ENCODE results near the gene SLC25A15. TPM values are rescaled to one million over a fixed set of nuclear protein-coding genes. Genes with fewer than 3 reads are reported as not detected.

Gene SLC25A15
- total RNA-seq, 6 experiments from 2014 or later, result 10.7 to 13.7 (median 12.1) TPM

DNA sequence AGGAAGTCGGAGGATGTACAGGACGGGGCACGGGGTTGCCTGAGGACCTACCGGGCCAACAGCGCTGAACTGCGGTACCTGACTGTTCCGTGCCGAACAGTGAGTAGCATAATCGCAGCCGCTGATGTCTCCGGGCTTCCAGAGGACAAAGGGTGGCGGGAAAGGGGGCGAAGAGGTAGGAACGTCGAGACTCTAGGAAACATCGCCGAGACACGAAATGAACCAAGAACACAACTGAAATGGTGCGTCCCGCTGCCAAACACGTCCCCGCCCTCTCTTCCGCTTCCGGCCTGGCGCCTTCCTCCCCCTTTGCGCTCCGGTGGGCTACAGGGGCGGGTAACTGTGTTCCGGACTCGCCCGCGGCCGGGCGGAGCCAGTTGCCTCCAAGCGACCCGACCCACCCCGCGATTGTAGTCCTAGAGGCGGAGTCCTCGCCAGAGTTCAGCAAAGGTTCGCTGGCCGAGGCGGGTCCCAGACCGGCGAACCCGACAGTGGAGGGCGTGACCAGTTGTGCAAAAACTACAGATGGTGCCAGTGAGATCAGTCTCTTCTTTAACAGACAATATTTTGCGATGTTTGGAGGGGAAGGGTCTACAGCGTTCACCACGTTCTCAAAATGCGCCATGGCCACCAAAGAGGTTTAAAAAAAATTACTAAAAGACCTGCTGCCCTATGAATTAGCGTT, 18.3 kb upstream of the SLC25A15 start, which contains the start of gene MRPS31:
Gene MRPS31, minus strand, starts transcription at position 257 of the 685 bp plus-strand sequence. Its CDS starts 54 bp downstream, at position 203.
- Mint-ChIP-seq H3K4me3 (peak within 1 kb of the TSS; percentile 100), H3K27me3 (ENCODE audit: insufficient read depth) (peaks cover 1% of the 10 kb centered on the region; the same call in 1 of the 2 replicates), H3K4me1 (ENCODE audit: low read depth) (peaks cover 11% of the 10 kb centered on the region), H3K36me3 (ENCODE audit: low read depth) (no peaks in the 10 kb centered on the region), H3K27ac (peak within 1 kb of the TSS; percentile 96), H3K9me3 (no peaks in the 10 kb centered on the region)
- DNase-seq, result peak; percentile 94
- TF ChIP-seq, protein P1, sequence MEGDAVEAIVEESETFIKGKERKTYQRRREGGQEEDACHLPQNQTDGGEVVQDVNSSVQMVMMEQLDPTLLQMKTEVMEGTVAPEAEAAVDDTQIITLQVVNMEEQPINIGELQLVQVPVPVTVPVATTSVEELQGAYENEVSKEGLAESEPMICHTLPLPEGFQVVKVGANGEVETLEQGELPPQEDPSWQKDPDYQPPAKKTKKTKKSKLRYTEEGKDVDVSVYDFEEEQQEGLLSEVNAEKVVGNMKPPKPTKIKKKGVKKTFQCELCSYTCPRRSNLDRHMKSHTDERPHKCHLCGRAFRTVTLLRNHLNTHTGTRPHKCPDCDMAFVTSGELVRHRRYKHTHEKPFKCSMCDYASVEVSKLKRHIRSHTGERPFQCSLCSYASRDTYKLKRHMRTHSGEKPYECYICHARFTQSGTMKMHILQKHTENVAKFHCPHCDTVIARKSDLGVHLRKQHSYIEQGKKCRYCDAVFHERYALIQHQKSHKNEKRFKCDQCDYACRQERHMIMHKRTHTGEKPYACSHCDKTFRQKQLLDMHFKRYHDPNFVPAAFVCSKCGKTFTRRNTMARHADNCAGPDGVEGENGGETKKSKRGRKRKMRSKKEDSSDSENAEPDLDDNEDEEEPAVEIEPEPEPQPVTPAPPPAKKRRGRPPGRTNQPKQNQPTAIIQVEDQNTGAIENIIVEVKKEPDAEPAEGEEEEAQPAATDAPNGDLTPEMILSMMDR (IDR thresholded peaks at IDR 0.05), result peak; percentile 21; the same call in 1 of the 2 replicates

DNA sequence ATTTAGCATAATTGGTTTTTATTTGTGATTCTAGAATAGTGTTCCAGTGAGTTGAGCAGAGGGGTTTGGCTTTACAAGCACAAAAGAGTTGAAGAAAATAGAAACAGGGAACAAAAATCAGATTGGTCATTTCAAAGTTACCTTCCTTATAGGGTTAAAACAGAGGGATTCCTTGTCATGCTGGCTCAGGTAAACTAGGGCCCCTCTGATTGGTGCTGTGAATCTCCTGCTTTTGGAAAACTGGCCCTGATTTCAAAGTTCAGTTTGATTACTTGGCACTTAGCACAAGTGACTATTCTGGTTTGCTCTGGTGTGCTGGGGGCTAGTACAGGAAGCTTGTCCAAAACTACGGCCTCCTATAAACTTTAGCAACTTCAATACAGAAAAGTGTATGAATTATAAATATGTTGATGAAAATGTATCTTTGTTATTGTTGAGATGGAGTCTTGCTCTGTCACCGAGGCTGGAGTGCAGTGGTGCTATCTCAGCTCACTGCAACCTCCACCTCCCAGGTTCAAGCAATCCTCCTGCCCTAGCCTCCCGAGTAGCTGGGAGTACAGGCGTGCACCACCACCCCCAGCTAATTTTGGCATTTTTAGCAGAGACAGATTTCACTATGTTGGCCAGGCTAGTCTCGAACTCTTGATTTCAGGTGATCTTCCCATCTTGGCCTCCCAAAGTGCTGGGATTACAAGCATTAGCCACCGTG, 16.5 kb upstream of the SLC25A15 start:
- Mint-ChIP-seq H3K36me3 (ENCODE audit: low read depth) (no peaks in the 10 kb centered on the region), H3K9me3 (no peaks in the 10 kb centered on the region), H3K27ac (no peak overlapping the region), H3K4me1 (ENCODE audit: low read depth) (peaks cover 29% of the 10 kb centered on the region), H3K4me3 (no peak overlapping the region; the same call in 1 of the 2 replicates), H3K27me3 (ENCODE audit: insufficient read depth) (peaks cover 1% of the 10 kb centered on the region; the same call in 1 of the 2 replicates)
- DNase-seq, result no peak
- TF ChIP-seq, protein P1 (IDR thresholded peaks at IDR 0.05), result no peak

DNA sequence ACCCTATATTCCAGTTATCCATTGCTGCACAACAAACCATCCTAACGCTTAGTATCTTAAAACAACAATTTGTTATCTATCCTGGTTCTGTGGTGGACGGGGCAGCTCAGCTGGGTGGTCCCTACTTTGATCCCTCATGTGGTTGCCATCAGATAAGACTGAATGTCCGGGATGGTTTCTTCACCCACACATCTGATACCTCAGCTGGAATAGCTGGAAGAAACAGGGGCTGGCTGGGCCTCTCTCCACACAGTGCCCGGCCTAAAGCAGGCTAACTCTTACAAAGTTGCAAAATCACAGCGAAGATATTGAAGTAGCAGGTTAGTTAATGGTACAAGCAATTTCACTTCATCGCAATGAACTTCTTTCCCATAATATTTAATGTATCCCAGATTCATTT, 14.7 kb upstream of the SLC25A15 start:
- H3K9me3 Mint-ChIP-seq, result no peaks in the 10 kb centered on the region
- no peak overlapping the region for H3K27ac Mint-ChIP-seq
- TF ChIP-seq, protein P1 (IDR thresholded peaks at IDR 0.05), result no peak
- H3K4me1 Mint-ChIP-seq (ENCODE audit: low read depth), result peaks cover 34% of the 10 kb centered on the region
- H3K4me3 Mint-ChIP-seq, result no peak overlapping the region
- H3K27me3 Mint-ChIP-seq (ENCODE audit: insufficient read depth), result peaks cover 1% of the 10 kb centered on the region; the same call in 1 of the 2 replicates
- no peak for DNase-seq
- no peaks in the 10 kb centered on the region for H3K36me3 Mint-ChIP-seq (ENCODE audit: low read depth)

DNA sequence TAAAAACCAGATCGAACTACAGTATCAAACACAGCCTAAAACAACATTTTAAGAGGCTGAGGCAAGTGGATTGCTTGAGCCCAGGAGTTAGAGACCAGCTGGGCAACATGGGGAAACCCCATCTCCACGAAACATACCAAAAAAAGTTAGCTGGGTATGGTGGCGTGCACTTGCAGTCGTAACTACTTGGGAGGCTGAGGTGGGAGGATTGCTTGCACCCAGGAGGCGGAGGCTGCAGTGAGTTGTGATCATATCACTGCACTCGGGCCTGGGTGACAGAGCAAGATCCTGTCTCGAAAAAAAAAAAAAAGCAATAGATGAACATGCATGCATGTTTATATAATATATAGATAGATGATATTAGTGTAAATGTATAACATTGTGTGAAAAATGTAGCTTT, 13.2 kb upstream of the SLC25A15 start:
- peaks cover 26% of the 10 kb centered on the region for H3K4me1 Mint-ChIP-seq (ENCODE audit: low read depth)
- H3K27me3 Mint-ChIP-seq (ENCODE audit: insufficient read depth), result peaks cover 1% of the 10 kb centered on the region; the same call in 1 of the 2 replicates
- H3K27ac Mint-ChIP-seq, result peak overlapping the region; percentile 82; the same call in 1 of the 2 replicates
- no peaks in the 10 kb centered on the region for H3K9me3 Mint-ChIP-seq
- H3K4me3 Mint-ChIP-seq, result peak overlapping the region; percentile 77
- TF ChIP-seq, protein P1 (IDR thresholded peaks at IDR 0.05), result no peak
- no peaks in the 10 kb centered on the region for H3K36me3 Mint-ChIP-seq (ENCODE audit: low read depth)
- DNase-seq, result no peak

DNA sequence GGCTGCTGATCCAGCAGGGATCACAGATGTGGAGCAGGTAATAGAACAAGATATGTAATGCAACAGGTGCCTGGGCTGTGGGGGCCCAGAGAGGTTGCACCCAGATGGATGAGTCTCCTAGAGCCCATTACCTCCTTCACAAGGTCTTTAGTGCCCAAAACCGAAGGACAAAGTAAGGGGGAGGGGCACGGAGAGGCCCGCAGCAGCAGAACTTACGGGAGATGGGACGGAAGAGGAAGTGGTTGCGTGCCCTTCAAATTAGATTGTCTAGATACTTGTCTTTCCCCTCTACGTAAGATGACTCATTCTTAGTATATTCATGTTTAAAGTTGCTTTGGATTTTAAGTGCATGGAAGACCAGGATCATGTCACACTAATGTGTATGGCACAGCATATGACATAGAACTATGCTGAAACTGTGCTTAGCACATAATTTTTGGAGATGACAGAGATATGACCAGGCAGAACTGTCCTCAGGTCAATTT, 12.7 kb upstream of the SLC25A15 start:
- TF ChIP-seq, protein P1 (IDR thresholded peaks at IDR 0.05), result no peak
- Mint-ChIP-seq H3K4me3 (peak overlapping the region; percentile 77), H3K27me3 (ENCODE audit: insufficient read depth) (peaks cover 1% of the 10 kb centered on the region; the same call in 1 of the 2 replicates), H3K4me1 (ENCODE audit: low read depth) (peaks cover 26% of the 10 kb centered on the region), H3K27ac (peak overlapping the region; percentile 82), H3K9me3 (no peaks in the 10 kb centered on the region), H3K36me3 (ENCODE audit: low read depth) (no peaks in the 10 kb centered on the region)
- peak; percentile 61 for DNase-seq
